ENCODE results near the gene NF2.

DNA sequence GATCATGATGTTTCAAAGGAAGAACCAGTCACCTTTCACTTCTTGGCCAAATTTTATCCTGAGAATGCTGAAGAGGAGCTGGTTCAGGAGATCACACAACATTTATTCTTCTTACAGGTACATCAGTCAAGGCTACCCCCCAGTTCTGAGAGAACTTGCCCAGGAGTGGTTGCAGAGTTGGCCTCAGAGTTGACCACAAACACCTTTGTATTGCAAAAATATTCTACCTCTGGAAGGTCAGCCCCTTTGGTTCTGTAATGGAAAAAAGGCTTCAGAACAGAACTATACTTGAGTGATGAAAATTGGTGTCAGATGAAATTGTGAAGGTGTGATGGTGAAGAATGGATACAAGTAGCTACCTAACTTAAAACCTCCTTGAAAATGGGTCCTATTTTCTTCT, 35.7 kb downstream of the NF2 start:
- TF ChIP-seq GATA3 (IDR thresholded peaks at IDR 0.05; ENCODE audit: low read depth, low read length), result no peak
- no peak for TF ChIP-seq GATA2 (IDR thresholded peaks at IDR 0.05; ENCODE audit: low read depth, low read length)
